Daoy (cell line): Measurements from ENCODE around the gene PPIL4. TPM values are rescaled to one million over a fixed set of nuclear protein-coding genes. Genes with fewer than 3 reads are reported as not detected.
"Not testable (repeated sequence)": the region's sequence is repeated elsewhere in the genome, so short reads cannot be mapped to it uniquely, and the experiment has no call there.

ENCODE experiments used
- DNase-seq: peaks from one replicate; pipeline ENCODE4 v3.0.0-alpha.2; 2015; ENCODE audit warnings: low read depth
- total RNA-seq: library from RNA; depleted of rRNA; stranded (reverse); fragments of >200 nt; shearing (Covaris generic); gene quantifications from 2 replicates; pipeline ENCODE4 v1.2.3, GENCODE V29; 2014

The PPIL4 gene
- total RNA-seq, 1 experiment from 2014 or later = 58.4 TPM

DNA sequence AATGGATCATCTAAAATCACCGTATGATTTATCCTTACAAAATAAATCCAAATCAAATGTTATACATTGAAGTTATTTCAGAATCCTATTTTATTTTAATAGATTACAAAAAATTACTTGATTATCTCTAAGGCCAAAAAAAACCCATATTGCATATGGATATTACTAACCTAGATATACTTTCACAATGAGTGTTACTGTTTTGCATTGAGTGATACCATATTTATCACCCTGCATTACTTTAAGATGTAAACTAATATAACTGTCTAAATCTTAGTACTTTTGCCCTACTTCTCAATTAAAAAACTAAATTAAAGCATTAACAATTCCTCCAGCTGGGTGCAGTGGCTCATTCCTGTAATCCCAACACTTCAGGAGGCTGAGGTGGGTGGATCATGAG is 11.1 kb downstream of the PPIL4 start:
- no peak for DNase-seq

DNA sequence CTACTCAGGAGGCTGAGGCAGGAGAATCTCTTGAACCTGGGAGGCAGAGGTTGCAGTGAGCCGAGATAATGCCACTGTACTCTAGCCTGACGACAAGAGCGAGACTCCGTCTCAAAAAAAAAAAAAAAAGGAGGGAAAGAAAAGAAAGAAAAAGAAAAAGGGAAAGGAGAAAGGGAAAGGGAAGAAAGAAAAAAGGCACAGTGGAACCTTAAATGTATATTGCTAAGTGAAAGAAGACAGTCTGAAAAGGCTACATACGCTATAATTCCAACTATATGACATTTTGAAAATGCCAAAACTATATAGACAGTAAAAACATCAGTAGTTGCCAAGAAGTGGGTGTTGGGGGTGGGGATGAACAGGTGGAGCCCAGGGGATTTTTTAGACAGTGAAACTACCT is 16.2 kb downstream of the PPIL4 start:
- no peak for DNase-seq

DNA sequence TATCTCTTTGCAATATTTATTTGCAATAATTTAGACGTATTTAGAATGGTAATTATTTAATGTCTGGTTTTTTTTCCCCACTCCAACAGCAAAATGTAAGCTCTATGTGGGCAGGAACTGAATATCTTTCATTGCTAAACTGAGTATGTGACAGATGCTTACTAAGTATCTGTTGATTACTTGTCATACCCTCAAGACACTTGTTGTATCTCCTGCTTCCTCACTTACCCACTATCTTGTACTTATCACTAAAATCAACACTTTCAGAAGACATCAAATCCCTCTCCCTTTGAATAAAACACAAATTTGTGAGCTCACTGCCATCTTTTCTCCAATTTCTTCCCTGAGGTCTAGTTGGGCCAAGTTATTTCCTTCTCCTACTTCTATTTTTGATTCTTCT is 30.3 kb downstream of the PPIL4 start:
- no peak for DNase-seq

DNA sequence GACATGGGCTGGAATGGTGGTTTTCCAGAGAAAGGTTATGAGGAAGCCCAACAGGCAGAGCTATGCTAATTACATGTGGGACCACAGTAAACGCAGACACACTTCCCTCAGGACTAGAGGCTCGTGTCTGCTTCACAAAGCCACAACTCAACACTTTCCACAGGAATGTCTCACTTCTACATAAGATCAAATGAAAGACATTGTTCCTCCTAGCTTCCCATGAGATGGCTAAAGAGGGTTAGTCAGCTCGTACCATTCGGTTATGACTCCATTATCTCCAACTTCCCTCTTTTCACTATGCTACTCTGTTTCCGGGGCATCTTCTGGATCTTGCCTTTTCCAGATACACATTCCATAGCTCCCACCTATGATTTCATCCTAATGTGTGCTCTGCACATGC is 31.9 kb downstream of the PPIL4 start:
- DNase-seq = no peak

DNA sequence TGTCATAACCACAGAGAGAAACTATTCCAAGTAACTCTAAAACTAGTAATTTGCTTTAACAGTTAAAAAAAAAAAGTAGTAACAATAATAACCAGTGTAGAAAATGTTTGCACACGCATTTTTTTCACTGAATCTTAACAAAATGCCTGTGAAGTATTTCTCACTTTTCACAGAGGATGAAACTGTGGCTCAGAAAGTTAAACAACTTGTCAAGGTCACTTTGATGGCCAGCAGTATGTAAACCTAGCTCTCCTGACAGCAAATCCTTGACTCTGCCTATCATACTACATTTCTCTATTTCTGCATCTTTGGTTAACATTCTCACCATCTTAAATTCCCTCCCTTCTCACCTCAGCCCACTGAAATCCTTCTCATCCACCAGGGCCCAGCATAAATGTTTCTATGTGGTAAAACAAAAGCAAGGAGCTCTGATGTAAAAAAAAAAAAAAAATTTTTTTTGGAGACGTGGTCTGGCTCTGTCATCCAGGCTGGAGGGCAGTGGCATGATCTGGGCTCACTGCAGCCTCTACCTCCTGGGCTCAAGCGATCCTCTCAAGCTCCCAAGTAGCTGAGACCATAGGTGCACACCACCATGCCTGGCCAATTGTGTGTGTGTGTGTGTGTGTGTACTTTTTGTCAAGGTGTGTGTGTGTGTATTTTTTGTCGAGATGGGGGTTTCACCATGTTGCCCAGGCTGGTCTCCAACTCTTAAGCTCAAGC is 34.9 kb downstream of the PPIL4 start:
- DNase-seq = no peak

DNA sequence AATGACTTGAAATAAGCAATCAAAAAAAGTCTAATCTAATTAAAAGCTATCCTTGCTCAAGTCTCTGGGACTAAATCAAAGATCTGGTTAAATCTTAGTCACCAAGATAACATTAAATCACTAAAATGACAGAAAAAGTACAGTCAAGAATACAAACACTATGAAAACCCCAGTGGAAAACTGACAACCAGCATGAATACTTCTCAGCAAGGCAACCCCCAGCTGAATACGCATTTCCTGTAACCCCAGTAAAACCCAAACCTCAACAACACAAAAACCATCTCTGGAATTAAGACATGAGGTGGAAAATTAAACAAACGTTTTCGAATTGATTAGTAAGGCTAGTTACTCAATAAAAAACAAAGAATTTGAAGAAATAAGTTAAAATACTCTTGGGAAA is 37.4 kb downstream of the PPIL4 start:
- DNase-seq = no peak

DNA sequence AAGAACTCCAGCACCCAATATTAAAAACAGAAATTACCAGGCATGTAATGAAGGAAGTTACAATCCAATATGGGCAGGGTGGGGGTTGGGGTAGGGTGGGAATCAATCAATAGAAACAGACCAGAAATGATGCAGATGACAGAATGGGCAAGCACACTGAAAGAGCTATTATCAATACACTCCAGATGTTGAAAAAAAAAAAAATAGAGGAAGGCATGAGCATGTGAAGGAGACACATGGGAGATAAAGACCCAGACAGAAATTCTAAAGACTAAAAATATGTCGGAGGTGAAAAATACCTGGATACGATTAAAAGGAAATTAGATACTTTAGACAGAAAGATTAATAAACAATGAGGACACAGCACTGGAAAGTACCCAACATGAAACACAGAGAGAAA is 42.0 kb downstream of the PPIL4 start:
- no peak for DNase-seq

DNA sequence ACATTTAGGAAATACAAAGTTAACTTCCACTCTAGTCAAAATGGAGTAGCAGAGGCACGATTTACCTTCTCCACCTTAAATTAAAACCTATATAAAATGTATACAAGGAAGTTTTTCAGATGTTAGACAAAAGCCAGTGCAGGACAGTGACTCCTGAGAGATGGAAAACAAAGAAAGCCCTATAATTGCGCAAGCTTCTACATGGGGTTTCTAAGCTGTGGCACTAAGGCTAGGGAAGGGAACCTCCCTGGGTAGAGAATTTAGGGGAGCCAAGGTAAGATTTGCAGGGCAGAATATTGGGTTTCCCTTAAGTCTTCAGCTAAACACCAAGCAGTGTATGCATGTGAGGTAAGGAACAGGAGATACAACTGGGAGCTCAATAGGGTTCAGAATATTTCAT is 42.6 kb downstream of the PPIL4 start:
- DNase-seq = no peak

DNA sequence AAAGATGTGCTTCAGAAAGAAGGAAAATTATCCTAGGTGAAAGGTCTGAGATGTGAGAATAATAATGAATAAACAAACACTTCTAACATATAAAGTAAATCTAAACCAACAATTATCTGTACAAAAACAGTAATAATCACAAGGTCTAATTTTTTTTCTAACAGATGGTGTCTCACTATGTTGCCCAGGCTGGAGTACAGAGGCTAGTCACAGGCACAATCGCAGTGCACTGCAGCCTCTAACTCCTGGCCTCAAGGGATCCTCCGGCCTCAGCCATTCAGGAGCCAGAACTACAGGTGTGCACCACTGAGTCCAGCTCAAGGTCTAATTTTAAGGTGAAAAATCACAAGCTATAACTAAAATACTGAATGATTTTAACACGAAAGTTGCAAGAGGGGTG is 44.1 kb downstream of the PPIL4 start:
- no peak for DNase-seq

DNA sequence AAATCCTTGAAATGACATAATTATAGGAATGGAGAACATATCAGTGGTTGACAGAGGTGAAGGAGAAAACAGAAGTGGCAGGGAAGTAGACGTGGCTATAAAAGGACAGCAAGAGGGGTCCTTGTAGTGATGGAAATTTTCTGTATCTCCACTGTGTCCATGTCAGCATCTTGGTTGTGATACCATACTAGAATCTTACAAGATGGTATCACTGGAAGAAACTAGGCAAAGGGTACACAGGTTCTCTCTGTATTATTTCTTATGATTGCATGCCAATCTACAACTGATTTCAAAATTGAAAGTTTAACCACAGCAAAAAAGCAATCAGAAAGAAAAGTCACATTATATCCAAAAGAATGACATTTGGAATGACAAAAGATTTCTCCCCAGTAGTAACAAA is 44.6 kb downstream of the PPIL4 start:
- no peak for DNase-seq

DNA sequence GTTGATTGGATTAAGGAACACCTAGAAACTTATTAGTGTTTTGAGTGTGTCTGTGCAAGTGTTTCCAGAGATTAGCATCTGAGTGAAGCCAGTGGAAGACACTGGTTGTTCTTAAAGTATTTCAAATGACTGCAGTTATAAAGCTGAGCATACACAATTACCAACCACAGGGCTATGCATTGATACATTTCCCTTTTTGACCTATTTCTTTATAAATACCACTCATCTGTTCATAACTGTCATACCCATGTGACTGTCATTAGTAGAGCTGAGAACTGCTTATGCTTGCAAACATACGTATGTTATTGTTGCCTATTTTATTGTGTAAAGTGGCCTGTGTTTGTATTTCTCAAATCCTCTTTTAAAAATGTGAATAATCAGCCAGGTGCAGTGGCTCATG is 45.7 kb downstream of the PPIL4 start:
- DNase-seq = no peak

DNA sequence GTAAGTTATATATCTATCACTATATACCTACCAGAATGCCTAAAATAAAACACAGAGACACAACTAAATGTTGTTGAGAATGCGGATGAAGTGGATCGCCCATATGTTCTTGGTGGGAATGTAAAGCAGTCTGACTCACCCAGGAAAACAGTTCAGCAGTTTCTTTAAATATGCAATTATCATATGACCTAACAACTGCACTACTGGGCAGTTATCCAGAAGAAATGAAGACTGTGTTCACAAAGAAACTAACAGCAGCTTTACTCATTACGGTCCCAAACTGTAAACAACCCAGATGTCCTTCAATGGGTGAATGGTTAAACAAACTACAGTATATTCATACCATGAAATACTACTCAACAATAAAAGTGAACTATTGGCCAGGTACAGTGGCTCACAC is 46.8 kb downstream of the PPIL4 start:
- peak; percentile 86 for DNase-seq

DNA sequence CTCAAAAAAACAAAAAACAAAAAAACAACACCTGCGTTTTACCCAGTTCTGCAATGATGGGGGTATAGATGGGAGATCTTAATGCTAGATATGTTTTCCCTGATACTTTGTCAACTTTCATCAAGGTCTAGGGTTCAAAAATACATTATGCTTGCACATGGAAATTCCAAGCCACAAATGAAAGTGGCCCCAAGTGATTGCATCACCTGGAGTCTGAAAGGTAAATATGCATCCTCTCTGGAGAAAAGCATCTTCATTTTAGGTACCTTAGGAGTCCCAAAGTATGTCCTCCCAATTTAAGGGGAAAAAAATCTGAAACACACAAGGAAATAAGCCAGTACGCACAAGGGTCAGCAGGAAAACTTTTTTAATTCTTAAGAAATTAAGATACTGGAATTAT is 48.5 kb downstream of the PPIL4 start:
- DNase-seq = no peak

DNA sequence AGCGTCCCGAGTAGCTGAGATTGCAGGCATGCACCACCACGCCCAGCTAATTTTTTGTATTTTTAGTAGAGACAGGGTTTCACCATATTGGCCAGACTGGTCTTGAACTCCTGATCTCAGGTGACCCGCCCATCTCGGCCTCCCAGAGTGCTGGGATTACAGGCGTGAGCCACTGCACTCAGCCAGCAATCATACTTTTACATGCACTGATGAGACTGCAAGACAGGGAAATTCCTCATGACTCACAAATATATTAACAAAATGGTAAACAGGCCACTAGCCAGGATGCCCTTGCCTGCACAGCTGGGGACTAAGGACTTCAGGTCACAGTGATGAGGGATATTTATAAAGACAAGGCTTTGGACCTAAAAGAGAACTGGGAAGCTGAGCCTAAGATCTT is 49.2 kb downstream of the PPIL4 start:
- peak; percentile 82 for DNase-seq

DNA sequence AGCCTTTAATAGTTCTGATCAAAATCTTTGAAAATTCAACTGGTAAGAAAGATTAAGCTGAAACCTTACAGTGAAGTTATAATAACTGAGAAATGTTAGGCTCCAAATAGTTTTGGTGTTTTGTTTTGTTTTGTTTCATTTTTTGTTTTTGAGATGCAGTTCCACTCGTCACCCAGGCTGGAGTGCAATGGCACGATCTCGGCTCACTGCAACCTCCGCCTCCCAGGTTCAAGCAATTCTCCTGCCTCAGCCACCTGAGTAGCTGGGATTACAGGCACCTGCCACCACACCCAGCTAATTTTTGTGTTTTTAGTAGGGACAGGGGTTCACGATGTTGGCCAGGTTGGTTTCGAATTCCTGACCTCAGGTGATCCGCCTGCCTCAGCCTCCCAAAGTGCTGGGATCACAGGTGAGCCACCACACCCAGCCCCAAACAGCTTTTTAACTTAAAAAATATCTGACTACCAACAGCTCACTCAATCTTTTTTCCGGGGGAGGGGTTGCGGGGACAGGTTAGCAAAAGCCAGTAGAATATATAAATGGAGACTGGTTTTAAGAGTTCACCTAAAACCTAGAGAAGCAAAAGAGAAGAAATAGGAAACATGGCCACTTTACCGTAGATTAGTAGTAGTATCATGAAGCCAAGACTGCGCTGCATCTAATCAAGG is 50.4 kb downstream of the PPIL4 start:
- DNase-seq = not testable (repeated sequence)

DNA sequence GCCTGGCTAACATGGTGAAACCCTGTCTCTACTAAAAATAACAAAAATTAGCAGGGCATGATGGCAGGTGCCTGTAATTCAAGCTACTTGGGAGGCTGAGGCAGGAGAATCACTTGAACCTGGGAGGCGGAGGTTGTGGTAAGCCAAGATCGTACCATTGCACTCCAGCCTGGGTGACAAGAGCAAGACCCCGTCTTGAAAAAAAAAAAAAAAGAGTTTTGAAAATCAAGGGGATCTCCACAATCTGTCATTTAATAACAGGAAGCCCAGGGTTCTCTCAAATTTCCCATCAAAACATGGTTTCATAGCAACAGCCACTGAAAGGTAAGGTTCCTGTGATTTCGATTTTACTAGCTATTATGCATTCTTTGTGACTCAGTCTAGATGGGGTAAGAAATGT is 51.0 kb downstream of the PPIL4 start:
- DNase-seq = peak; percentile 33

DNA sequence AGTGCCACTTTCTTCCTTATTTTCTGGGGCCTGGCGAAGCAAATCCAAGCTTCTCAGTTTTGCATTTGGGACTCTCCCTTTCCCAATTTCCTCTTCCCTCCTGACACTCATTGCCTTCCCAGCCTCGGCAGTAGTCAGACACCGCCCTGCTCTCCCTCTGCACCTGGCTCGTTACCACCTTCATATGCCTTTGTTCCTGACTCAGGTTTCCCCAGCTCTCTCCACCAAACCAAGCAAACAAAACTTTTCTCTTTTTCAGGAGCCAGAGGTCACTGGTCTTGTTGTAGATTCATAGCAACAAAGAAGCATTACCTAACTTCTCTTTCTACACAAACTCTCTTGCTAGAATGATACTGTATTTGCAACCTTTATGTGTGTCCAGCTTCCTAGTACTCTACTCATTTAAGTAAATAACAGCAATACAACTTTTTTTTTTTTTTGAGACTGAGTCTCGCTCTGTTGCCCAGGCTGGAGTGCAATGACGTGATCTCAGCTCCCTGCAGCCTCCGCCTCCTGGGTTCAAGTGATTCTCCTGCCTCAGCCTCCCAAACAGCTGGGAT is 52.0 kb downstream of the PPIL4 start:
- no peak for DNase-seq

DNA sequence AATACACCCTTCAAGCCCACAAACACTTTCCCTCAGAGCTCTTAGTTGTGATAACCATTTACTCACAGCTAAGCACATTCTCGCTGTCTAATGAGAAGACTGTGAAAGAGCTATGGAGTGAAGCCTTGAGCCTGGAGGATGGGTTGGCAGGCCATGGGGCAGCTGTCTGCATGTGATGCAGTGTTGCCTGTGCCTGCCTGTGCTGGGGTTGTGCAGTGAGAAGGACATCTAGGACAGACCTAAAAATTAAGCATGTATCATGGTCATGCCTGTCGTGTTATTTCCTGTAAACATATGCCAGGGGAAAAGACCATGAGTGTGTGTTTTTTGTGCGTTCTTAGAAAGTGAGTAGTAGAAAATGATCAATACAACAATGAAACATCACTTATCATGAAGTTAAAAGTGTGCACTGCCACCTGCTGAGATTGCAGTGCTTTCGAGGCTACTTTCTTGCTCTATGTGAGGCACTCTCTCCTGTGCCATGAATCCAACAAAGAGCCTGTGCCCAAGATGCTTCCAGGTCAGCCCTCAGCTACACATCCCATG is 53.0 kb downstream of the PPIL4 start:
- no peak for DNase-seq

DNA sequence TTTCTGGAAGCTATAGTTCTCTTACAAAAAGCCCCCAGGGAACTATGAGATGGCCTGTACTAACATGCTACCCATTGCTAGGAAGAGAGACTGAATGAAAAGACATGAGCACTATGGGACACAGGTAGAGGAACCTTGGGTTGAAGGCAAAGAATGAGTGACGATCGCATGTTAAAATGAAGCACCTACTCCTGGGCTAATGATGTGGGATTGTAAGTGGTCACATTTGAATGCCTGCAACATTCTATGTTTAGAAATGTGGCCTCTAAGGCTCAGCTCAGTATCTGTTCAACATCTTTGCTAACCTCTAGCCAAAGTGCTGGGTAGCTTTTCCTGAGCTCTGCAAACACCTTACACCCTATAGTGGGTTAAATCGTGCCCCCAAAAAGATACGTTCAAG is 55.9 kb downstream of the PPIL4 start:
- no peak for DNase-seq

DNA sequence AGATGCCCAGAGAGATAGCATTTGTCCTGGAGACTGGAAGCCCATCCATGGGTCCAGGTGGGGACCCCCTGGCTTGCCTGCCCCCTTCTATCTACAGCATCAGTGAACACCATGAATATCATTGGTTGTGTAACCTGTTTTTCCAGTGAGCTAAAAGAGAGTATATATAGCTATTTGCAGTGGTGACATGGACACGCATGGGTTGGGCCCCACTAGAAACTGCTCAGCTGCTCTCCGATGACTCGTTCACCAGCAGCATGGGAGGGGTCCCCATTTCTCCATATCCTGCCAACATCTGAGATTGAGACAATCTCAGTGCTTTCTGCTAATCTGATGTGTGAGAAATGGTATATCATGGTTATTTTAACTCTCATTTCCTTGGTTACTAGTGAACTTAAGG is 57.0 kb downstream of the PPIL4 start:
- DNase-seq = no peak

DNA sequence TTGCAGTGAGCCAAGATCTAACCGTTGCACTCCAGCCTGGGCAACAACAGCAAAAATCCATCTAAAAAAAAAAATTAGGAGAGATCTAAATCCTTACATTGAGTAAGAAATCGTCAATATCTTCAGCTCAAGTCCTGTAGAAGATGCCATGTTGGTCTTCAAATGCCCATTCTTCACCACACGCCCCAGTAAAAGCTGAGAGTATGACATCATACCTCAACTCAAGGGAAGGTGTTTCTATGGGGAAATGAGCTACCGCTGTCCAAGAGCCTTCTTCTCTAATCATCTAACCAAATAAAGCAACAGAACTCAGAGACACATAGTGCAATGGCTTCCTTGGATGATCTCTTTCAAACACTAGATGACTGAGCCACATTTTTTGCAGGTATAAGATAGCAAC is 58.5 kb downstream of the PPIL4 start:
- DNase-seq = no peak

DNA sequence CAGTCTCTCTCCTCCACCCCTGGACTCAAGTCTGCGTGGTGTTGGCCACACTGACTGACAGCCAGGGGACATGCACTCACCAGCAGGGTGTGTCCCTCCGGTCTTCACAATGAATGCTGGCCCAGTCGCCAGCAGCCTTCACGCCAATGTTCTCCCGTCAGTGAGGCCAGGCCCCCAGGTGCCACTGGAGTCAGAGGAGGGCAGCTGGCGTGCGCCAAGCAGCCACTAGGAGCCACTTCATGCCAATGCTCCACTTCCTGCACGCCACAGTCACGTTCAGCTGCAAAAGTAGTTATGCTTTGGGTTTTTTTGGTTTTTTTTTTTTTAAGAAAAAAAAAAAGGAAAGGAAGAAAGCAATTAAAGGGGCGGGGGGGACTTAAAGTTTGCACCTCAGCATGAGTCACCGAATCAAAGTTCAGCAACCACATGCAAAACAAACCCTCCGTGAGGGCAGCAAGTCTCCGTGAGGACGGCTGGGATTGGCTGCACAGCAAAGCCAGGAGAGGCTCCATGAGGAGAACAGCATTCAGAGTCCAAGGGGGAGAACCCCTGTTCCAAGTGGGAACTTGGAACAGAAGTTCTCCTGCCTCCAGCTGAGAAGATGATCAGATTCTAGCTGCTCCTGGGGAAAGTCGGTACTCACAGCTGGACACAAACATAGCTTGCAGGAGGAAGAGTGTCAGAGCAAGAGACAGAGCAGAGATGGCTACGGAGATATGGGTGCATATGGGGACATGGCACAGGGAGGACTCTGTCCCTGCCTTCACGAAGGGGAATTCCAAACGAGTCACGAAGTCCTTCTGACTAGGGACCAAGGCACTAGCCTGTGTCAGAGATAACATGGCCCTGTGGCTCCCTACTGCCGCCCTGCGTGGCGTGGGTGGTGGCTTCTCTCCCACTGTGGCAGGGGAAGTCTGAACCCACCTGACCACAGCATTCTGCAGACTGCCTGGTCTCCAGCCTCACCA is 60.8 kb downstream of the PPIL4 start, which contains the start of gene ZC3H12D:
ZC3H12D (minus strand) TSS at position 282 of the 968 bp plus-strand sequence. CDS start 10,471 bp downstream, outside the sequence.
- peak; percentile 94 for DNase-seq
